ENCODE data around the gene TMEM255B.

GRCh38 chr13:113813070-113813748 is 54.2 kb downstream of the TMEM255B start:
- TF ChIP-seq POLR2A (IDR thresholded peaks at IDR 0.05; ENCODE audit: low read depth, low read length) (no peak), SMC3 (IDR thresholded peaks at IDR 0.05; ENCODE audit: low read depth, low read length) (no peak), RAD21 (IDR thresholded peaks at IDR 0.05; ENCODE audit: low read length) (no peak), MXI1 (IDR thresholded peaks at IDR 0.05; ENCODE audit: borderline replicate concordance, low read depth, low read length) (no peak), USF2 (IDR thresholded peaks at IDR 0.05; ENCODE audit: low read depth, low read length) (no peak)
- TF ChIP-seq, protein P1, sequence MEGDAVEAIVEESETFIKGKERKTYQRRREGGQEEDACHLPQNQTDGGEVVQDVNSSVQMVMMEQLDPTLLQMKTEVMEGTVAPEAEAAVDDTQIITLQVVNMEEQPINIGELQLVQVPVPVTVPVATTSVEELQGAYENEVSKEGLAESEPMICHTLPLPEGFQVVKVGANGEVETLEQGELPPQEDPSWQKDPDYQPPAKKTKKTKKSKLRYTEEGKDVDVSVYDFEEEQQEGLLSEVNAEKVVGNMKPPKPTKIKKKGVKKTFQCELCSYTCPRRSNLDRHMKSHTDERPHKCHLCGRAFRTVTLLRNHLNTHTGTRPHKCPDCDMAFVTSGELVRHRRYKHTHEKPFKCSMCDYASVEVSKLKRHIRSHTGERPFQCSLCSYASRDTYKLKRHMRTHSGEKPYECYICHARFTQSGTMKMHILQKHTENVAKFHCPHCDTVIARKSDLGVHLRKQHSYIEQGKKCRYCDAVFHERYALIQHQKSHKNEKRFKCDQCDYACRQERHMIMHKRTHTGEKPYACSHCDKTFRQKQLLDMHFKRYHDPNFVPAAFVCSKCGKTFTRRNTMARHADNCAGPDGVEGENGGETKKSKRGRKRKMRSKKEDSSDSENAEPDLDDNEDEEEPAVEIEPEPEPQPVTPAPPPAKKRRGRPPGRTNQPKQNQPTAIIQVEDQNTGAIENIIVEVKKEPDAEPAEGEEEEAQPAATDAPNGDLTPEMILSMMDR (conservative IDR thresholded peaks at IDR 0.05; ENCODE audit: low read depth, low read length), result no peak

Data from IMR-90 (cell line).